GM18861 (cell line): Measurements from ENCODE around the gene FXYD1.
"Not testable (repeated sequence)": the region's sequence is repeated elsewhere in the genome, so short reads cannot be mapped to it uniquely, and the experiment has no call there.

ENCODE experiments used
- ATAC-seq: cut with Tn5 transposase; IDR thresholded peaks from one replicate; pipeline ENCODE4 v1.9.1; 2021; ENCODE audit not compliant: unreplicated experiment

FXYD1 gene

GRCh38 chr19:35138305-35138892 lies at the start of gene FXYD1:
Gene FXYD1 (plus strand): TSS chr19:35138824. CDS start chr19:35140080, 1,256 bp downstream.
- ATAC-seq = no peak

GRCh38 chr19:35089554-35089953 lies 49.1 kb upstream of the FXYD1 start:
- ATAC-seq = no peak

GRCh38 chr19:35090160-35090505 lies 48.5 kb upstream of the FXYD1 start:
- ATAC-seq = no peak

DNA sequence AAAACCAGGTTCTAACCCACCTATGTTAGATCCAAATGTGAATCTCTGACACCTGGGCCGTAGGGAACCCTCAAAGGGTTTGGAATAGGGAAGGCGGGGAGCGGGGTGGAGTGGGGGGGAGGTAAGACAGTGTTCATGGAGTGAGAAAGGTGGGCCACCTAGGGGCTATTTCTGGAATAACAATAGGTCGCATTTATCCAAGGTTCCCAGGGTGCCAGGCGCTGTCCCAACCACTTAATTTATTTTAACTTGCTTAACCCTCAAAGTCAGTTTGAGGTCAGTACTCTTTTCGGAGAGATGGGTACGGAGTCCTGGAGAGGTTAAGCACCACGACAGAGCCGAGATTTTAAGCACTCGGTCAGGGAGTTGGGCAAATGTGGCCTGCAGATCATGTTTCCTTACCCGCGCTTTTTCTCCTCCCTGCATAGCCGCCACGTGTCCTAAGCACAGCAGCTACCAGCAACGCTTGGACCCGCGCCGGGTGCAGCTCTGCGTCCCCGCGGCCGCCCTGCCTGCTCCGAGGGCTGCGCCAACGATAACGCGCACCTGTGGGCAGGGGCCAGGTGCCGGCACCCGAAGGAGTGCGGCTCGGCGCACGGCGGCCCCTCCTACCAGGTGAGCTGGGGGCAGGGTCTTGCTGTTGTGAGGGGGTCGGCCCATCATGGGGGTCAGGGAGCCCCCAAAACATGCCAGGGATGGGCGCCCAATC lies 48.0 kb upstream of the FXYD1 start:
- ATAC-seq = no peak

GRCh38 chr19:35093430-35093829 lies 45.2 kb upstream of the FXYD1 start:
- no peak for ATAC-seq

GRCh38 chr19:35093941-35094647 lies 44.5 kb upstream of the FXYD1 start:
- no peak for ATAC-seq

- ATAC-seq = no peak
These were observed 44.0 kb upstream of the FXYD1 start for GRCh38 chr19:35094656-35095055.

DNA sequence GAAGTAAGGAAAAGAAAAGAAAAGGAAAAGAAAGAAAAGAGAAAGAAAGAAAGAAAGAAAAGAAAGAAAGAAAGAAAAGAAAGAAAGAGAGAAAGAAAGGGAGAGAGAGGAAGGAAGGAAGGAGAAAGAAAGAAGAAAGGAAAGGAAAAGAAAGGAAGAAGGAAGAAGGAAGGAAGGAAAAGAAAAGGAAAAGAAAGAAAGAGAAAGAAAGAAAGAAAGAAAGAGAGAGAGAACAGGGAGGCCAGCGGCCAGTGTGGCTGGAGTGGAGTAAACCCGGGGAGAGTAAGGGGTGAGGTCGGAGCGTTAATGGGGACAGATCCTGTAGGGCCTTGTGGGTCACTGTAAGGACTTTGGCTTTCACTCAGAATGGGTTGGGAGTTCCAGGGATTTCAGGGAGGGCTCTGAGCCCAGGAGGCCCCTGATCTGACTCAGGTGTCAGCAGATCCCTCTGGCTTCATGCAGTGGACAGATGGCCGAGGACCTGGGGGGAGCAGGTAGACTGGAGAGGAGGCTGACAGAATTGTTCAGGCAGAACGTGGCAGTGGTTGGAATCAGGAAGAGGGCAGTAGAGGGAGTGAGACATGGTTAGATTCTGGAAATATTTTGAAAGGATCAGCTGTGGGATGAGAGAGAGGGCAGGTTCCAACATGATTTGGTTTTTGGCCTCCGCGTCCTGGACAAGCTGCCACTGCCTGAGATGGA lies 42.8 kb upstream of the FXYD1 start:
- ATAC-seq = no peak

GRCh38 chr19:35098413-35099049 lies 40.1 kb upstream of the FXYD1 start:
- ATAC-seq = no peak

DNA sequence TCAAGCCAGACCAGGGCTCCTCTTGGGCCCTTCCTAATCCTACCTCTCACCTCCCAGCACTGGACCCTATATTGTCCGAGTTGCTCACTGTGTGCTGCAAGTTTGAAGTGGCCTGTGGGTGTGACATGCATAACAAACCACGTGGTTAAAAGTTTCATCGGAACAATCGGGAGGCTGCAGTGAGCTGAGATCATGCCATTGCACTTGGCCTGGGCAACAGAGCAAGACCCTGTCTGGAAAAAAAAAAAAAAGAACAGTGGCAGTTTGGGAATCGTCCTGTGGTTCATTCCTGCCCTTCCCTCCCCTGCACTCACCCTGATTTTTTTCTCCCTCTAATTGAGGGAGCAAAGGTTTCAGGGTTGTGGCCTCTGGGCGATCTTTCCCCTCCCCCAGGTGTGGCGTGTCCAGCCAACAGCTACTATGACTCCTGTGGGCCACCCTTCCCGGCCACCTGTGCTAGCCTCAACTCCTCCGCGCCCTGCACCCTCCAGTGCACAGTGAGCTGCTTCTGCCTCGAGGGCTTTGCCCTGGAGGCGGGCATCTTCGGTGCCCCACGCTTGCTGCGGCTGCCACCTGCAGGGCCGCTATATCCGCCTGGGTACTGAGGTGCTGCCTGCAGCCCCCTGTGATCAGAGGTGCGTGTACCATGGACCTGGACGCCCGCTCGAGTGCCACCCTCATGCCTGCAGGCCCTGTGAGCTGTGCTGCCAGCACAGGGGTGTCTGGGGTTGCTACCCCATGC lies 39.3 kb upstream of the FXYD1 start:
- ATAC-seq = no peak

GRCh38 chr19:35099897-35100275 lies 38.7 kb upstream of the FXYD1 start:
- ATAC-seq = no peak

DNA sequence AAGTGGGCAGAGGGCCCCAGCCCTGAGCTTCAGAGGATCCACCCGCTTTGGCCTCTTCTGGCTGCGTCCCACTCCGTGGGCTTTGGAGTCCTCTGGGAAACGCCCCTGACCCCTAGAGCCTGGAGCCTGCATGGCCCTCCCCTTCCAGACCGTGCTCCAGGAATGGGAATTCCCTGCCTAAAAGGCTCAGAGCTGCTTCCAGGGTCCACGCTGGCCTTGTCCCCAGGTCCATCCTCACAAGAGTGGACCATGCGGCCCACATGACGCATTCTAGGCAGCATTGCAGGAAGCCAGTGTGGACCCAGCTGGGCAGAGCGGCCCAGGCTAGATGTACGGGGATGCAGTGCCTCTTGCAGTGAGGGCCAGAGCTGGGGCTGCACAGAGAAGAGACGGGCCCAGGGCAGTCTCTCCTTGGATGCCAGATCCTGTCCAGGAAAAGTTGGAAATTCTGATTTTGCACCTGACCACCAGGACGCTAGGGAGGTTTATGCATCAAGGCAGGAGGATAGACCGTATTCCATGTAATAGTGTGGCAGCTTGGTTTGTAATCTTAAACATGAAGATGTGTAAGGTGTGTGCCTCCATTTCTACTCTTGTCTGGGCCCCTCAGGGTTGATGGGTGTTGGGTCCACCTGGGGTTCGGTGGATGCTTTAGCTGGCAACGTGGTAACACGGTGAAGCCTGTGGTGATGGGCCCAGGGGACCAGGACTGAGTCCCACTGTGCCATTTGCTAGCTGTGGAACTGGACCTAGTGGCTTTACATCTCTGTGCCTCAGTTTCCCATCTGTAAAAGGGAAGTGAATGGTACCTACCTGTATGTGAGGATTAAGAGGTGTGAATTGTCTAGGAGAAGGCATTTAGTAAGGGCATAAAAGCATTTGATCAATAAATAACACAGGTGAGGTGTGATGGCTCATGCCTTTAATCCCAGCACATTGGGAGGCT lies 37.8 kb upstream of the FXYD1 start:
- no peak for ATAC-seq

DNA sequence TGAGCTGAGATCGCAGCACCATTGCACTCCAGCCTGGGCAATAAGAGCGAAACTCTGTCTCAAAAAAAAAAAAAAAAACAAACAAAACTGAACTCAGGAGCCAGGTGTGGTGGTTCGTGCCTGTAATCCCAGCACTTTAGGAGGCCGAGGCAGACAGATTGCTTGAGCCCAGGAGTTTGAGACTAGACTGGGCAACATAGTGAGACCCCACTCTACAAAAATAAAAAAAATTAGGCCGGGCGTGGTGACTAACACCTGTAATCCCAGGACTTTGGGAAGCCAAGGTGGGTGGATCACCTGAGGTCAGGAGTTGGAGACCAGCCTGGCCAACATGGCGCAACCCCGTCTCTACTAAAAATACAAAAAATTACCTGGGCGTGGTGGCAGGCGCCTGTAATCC lies 36.7 kb upstream of the FXYD1 start:
- ATAC-seq = not testable (repeated sequence)

DNA sequence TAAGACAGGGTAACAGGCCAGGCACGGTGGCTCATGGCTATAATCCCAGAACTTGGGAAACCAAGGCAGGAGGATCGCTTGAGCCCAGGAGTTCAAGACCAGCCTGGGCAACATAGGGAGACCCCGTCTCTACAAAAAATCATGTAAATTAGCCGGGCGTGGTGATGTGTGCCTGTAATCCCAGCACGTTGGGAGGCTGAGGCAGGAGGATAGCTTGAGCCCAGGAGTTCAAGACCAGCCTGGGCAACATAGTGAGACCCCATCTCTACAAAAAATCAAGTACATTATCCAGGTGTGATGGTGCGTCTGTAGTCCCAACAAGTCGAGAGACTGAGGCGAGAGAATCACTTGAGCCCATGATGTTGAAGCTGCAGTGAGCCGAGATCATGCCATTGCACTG lies 35.0 kb upstream of the FXYD1 start:
- ATAC-seq = not testable (repeated sequence)

GRCh38 chr19:35104361-35104760 lies 34.3 kb upstream of the FXYD1 start:
- no peak for ATAC-seq

DNA sequence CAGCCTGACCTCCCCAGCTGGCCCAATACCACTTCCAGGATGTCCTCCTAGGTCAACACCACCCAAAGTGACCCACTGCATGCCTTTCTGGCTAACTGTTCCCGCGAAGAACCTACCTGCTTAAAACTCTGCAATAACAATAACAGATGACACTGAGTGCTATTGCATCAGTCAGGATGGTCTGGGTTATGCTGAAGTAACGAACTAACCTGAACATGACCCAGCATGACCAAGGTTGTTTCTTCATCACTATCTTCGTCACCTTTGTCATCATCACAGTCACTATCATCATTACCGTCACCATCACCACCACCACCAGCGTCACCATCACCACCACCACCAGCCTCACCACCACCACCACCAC lies 33.6 kb upstream of the FXYD1 start:
- no peak for ATAC-seq

DNA sequence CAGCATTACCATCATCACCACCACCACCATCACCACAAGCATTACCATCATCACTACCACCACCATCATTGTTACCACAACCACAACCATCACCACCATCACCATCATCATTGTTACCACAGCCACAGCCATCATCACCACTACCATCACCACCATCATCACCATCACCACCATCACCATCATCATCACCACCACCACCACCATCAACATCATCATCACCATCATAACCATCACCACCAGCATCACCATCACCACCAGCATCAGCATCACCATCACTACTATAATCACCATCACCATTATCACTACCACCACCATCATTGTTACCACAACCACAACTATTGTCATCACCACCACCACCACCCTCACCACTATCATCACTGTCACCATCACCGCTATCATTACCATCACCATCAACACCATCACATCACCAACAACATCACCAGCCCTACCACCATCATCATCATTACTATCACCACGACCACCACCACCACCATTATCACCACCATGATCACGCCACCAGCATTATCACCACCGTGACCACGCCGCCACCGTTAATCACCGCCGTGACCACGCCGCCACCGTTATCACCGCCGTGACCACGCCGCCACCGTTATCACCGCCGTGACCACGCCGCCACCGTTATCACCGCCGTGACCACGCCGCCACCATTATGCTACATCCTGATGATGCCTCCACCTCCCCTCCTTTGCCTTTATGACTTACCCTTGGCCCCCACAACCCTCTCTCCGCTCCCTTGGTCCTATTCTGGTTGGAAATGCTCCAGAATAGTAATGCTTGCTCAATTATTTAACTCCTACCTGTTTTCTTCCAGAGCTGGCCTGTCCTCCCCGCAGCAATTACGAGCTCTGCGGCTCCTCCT lies 33.0 kb upstream of the FXYD1 start:
- no peak for ATAC-seq

DNA sequence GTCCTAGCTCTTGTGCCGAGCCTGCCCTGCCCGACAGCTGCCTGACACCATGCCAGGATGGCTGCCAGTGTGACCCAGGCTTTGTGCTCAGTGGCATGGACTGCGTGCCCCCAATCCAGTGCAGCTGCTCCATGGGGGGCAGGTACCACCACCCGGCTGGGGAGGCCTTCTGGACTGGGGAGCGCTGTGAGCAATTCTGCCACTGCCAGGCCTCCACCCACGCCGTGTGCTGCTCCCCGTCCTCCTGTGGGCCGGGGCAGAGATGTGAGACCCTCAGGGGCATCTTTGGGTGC lies 32.4 kb upstream of the FXYD1 start:
- ATAC-seq = no peak
